ENCODE results near the gene EXOC6B.
"Not testable (repeated sequence)": the region's sequence is repeated elsewhere in the genome, so short reads cannot be mapped to it uniquely, and the experiment has no call there.

The EXOC6B gene

GRCh38 chr2:72535586-72535985, 290.2 kb downstream of the EXOC6B start:
- DNase-seq = not testable (repeated sequence)

- DNase-seq = no peak
Observed at GRCh38 chr2:72533765-72534164, 292.1 kb downstream of the EXOC6B start.

- DNase-seq = no peak
Observed at GRCh38 chr2:72527424-72527823, 298.4 kb downstream of the EXOC6B start.

- DNase-seq = no peak
Observed at GRCh38 chr2:72526623-72527022, 299.2 kb downstream of the EXOC6B start.

- no peak for DNase-seq
Observed at GRCh38 chr2:72524071-72524470, 301.8 kb downstream of the EXOC6B start.

- no peak for DNase-seq
Observed at GRCh38 chr2:72515696-72516095, 310.1 kb downstream of the EXOC6B start.

- no peak for DNase-seq
Observed at GRCh38 chr2:72513011-72513410, 312.8 kb downstream of the EXOC6B start.

- DNase-seq = no peak
Observed at GRCh38 chr2:72512376-72512775, 313.5 kb downstream of the EXOC6B start.

GRCh38 chr2:72511906-72512305, 313.9 kb downstream of the EXOC6B start:
- no peak for DNase-seq

GRCh38 chr2:72497763-72498162, 328.1 kb downstream of the EXOC6B start:
- no peak for DNase-seq

- no peak for DNase-seq
Observed at GRCh38 chr2:72496479-72496878, 329.4 kb downstream of the EXOC6B start.

- DNase-seq = no peak
Observed at GRCh38 chr2:72494392-72494791, 331.4 kb downstream of the EXOC6B start.

GRCh38 chr2:72484622-72485021, 341.2 kb downstream of the EXOC6B start:
- DNase-seq = not testable (repeated sequence)

- no peak for DNase-seq
Observed at GRCh38 chr2:72483346-72483745, 342.5 kb downstream of the EXOC6B start.

- no peak for DNase-seq
Observed at GRCh38 chr2:72475246-72475645, 350.6 kb downstream of the EXOC6B start.

- DNase-seq = no peak
Observed at GRCh38 chr2:72457801-72458516, 367.9 kb downstream of the EXOC6B start.

GRCh38 chr2:72454189-72454588, 371.6 kb downstream of the EXOC6B start:
- no peak for DNase-seq

- DNase-seq = no peak
Observed at GRCh38 chr2:72442270-72442669, 383.6 kb downstream of the EXOC6B start.

GRCh38 chr2:72439892-72440291, 385.9 kb downstream of the EXOC6B start:
- DNase-seq = no peak

GRCh38 chr2:72438364-72438763, 387.5 kb downstream of the EXOC6B start:
- no peak for DNase-seq

GRCh38 chr2:72431737-72432136, 394.1 kb downstream of the EXOC6B start:
- no peak for DNase-seq

GRCh38 chr2:72427022-72427861, 398.6 kb downstream of the EXOC6B start:
- no peak for DNase-seq

- no peak for DNase-seq
Observed at GRCh38 chr2:72425996-72426395, 399.8 kb downstream of the EXOC6B start.

- DNase-seq = no peak
Observed at GRCh38 chr2:72423756-72424155, 402.1 kb downstream of the EXOC6B start.

All from activated CD4-positive, alpha-beta T cell treated with anti-CD3 and anti-CD28 coated beads, Interleukin-2, amount 50 U/mL, for 4 hours (primary cell).